ENCODE data around the gene ADAM21.
"Not testable (repeated sequence)": the region's sequence is repeated elsewhere in the genome, so short reads cannot be mapped to it uniquely, and the experiment has no call there.

ADAM21 gene

DNA sequence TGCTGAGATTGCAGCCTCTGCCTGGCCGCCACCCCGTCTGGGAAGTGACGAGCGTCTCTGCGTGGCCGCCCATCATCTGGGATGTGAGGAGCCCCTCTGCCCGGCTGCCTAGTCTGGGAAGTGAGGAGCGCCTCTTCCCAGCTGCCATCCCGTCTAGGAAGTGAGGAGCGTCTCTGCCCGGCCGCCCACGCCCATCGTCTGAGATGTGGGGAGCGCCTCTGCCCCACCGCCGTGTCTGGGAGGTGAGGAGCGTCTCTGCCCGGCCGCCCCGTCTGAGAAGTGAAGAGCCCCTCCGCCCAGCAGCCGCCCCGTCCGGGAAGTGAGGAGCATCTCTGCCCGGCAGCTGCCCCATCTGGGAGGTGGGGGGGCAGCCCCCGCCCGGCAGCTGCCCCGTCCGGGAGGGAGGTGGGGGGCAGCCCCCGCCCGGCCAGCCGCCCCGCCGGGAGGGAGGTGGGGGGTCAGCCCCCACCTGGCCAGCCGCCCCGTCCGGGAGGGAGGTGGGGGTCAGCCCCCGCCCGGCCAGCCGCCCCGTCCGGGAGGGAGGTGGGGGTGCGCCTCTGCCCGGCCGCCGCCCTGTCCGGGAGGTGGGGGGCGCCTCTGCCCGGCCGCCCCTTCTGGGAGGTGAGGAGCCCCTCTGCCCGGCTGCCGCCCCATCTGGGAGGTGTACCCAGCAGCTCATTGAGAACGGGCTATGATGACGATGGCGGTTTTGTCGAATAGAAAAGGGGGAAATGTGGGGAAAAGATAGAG lies 25.6 kb downstream of the ADAM21 start:
- DNase-seq, result not testable (repeated sequence)

DNA sequence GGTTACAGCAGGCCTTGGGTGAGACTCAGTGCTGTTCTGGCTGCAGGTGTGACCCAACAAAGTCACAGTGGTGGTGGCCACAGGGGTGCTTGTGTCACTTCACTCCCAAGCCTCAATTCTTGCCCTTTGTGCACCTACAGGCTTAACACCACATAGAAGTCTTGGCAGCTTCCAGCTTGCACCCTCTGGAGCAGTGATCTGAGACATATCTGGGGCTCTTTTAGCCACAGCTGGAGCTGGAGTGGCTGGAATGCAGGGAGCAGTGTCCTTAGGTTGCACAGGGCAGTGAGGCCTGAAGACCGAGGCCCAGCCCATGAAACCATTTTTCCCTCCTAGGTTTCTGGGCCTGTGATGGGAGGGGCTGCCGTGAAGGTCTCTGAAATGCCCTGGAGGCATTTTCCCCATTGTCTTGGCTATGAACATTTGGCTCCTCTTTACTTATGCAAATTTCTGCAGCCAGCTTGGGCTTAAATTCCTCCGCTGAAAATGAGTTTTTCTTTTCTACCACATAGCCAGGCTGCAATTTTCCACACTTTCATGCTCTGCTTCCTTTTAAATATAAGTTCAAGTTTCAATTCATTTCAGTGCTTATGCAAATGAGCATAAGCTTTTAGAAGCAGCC lies 37.7 kb downstream of the ADAM21 start:
- no peak for DNase-seq

DNA sequence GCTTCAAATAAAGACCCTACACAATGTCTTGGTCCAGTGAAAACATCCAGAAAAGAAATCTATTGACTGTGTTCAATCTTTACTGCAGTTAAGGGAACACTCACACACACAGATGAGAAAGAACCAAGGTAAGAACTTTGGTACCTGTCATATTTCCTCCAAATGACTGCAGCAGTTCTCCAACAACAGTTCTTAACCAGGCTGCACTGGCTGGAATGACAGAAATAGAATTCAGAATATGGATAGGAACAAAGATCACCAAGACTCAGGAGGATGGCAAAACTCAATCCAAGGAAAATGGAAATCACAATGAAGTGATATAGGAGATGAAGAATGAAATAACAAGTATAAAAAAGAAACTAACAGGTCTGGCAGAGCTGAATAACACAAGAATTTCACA lies 46.2 kb downstream of the ADAM21 start:
- DNase-seq, result no peak

All from NCI-H1694 (cell line).